Stimulated activated CD4-positive, alpha-beta T cell treated with anti-CD3 and anti-CD28 coated beads, Interleukin-12 subunit alpha, Interleukin-12 subunit beta, amount 100 ng/mL, for 4 hours (primary cell): Measurements from ENCODE around the gene FMNL2.

Source experiments
- DNase-seq: peaks from one replicate; pipeline ENCODE4 v3.0.0-alpha.2; 2020

FMNL2 gene

DNA sequence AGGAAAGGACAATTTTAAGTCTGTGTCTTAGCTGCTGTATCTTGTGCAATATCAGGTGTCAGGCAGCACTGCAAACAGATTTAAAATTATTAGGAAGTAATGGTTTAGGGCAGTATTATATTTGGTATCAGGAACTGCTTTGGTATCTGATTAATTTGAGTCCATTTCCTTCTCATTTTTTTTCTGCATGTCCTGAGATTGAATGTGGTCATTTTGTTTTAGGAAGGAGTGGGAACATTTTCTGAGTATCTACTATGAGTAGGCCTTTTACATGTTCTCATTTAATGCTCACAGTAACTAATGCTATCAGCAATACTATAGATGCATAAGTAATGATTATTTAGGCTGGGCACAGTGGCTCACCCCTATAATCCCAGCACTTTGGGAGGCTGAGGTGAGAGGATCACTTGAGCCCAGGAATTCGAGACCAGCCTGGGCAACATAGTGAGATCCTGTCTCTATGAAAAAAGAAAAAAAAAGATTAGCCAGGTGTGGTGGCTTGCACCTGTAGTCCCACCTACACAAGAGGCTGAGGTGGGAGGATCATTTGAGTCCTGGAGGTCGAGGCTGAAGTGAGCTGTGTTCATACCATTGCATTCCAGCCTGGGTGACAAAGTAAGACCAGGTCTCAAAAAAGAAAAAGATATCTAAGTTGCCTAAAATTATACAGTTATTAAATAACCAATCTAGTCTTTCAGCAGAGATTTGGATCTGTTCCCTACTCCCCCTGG, 4.7 kb downstream of the FMNL2 start:
- DNase-seq: no peak

DNA sequence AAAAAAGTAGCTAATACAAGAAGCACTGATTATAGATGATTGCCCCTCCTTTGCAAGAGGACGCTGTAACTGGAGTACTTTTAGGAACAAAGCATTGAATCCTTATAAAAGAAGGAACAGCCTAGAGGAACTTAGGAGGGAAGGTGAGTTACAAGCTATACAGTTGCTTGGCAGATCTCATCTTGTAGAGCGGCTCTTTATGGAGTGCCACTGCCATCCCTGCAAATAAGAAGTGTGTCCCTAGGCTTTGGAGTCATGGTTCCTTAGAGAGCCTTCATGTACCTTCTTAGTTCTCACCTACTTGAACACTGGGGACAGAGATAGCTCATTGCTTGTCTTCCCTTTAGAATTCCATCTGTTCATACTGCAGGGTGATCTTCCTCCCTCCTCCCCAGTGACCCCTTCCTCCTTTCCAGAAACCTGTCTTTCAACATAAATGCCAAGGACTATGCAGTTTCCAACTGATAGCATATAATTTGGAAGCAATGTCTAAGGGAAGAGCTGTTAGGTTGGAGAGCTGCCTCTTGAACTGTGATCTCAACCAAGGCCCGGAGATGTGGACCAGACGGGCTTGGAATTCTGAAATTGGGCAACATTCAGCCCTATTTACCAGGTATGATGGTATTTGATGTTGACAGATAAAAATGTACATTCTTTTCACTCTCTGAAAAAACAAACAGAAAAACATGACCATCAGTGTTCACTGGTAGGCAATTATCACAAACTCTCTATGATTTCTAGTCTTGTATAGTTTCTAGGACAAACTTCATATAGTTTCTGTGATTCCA, 7.5 kb downstream of the FMNL2 start:
- no peak for DNase-seq

DNA sequence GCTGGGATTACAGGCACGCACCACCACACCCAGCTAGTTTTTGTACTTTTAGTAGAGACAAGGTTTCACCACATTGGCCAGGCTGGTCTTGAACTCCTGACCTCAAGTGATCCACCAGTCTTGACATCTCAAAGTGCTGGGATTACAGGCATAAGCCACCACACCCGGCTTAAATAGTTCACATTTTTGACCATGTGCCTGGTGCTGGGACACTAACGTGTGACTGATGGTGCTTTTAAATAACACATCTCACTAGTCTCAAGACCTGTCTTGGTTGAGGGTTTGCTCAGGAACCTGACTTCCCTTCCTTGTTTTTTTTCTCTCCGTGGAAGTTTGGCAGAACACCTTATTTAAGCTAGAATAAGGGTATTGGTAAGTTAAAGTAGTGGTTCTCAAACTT, 8.5 kb downstream of the FMNL2 start:
- no peak for DNase-seq

- DNase-seq: no peak
These were observed 9.7 kb downstream of the FMNL2 start for GRCh38 chr2:152344579-152345195.

DNA sequence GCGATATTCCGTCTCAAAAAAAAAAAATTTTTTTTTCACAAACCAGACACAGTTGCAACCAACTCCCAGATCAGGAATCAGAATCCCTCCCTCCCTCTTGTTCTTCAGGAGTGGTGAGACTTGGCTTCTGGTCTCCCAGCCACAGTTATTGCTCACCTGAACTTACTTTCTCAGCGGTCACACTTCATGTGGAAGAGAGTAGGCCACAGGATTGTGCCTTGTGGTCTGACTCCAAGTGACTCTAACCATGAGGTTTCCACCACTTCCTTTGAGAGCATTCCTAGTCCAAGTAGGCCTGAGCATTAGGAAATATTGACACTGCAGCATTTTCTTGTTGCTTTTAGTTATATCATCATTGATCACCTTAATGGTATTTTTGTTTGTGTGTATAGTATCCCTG, 12.1 kb downstream of the FMNL2 start:
- no peak for DNase-seq

GRCh38 chr2:152348388-152348787, 13.4 kb downstream of the FMNL2 start:
- no peak for DNase-seq

DNA sequence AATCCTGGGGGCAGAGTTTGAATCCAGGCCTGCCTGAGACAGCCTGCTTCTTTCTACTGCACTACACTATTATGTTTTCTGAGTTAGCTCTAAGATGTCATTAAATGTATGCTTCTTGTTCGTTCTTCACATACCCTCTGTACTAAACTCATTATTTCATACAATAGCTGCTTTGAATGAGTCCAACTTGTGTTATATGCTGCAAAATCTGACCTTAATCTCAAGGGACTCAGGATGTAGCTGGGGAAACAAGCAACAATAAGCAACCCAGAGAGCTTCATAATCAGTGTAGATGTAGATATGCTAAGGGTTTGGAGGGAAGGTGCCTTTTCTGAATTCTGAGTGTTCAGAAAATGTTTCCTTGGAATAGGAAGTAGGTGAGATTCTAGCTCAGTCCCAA, 14.4 kb downstream of the FMNL2 start:
- no peak for DNase-seq

DNA sequence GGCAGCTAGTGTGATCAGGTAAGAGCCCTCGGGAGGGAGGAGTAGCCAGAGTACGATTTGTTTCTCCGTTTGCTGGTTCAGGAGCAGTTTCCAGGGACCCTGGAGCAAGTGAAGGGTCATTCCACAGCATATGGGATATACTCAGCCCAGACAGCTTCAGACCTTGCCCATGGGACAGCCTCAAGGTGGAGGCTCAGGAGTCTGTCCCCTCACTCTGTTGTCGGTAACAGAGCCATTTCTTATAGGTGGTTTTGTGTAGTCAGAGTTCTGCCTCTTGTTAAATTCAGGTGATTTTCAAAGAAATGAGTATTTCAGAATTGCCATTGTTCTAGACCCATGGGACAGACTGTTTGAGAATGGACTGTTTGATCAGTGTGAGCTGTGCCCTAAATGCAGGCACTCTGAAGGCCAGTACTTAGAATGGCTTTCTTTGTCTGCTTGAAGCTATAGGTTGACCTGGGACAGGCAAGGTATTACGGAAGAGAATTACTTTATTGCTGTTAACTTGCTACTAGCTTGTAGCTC, 15.2 kb downstream of the FMNL2 start:
- DNase-seq: no peak

GRCh38 chr2:152352616-152353015, 17.6 kb downstream of the FMNL2 start:
- no peak for DNase-seq

GRCh38 chr2:152353364-152353763, 18.4 kb downstream of the FMNL2 start:
- DNase-seq: no peak

DNA sequence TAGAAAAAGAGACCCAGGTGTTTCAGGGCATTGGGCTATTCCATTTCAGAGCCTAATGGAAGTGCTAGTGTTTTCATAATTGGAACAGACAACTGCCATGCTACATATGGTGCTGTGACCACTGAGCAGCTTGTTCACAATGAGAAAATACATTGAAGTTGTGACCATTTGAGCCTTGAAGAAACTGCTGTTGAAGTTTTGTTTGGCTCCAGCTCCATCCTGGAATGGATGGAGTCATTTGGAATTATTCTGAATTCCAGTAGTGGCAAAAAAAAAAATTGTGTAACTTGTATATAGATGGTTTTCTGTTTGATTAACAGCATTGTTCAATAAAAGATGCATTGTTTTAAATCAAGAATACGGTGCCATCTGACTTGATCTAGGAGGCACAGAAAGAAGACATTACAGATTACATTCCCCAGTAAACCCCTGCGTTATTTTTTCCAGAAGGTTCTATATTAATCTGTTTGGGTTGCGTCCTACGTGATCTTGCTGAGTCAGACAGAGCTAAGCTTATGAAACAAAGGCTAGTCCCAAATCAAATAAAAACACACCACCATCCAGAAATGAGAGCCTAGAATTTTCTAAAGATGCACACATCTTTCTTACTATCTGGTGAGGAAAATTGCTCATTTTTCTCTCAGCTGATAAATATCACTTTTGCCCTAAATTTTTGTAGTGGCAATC, 19.2 kb downstream of the FMNL2 start:
- DNase-seq: no peak

- no peak for DNase-seq
These were observed 19.9 kb downstream of the FMNL2 start for GRCh38 chr2:152354909-152355308.

DNA sequence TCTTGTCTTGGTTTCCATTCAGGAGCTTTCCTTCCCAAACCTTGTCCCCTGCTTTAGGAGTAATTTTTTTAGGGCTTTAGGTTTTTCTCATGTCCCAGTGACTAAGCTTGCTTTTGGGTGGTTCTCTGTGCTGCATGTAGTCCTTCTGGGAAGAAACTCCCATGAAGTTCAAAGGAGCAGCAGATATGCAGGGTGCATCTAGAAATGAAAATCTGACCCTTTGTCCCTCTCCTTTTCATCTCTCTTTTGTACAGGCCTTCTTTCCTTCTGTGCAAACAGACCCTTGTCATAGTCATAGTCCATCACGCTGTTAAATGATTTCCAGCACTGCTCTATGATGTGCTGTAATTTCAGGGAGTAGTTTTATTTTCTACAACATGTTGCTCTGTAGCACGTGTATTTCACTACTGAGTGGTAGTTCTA, 20.4 kb downstream of the FMNL2 start:
- DNase-seq: no peak

GRCh38 chr2:152359573-152360363, 24.8 kb downstream of the FMNL2 start:
- no peak for DNase-seq

DNA sequence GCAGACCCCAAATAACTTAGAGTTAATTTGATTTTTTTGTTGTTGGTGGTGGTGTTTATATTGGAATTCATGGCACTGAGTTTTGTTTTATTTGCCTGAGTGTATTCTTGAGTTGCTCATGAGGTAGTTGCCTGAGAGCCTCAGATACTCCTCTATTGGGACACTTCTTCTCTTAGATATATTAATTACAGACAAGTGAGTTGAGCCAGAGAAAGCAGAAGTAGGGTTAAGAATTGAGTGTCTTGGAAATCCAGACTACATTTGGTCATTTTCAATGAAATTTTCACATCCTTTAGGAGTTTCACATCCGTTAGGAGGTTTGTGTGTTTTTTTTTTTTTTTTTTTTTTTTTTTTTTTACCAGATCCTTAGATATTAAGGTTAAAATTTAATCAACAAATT, 29.0 kb downstream of the FMNL2 start:
- DNase-seq: no peak

- DNase-seq: no peak
These were observed 32.8 kb downstream of the FMNL2 start for GRCh38 chr2:152367547-152368390.

- DNase-seq: no peak
These were observed 34.3 kb downstream of the FMNL2 start for GRCh38 chr2:152369176-152369860.

DNA sequence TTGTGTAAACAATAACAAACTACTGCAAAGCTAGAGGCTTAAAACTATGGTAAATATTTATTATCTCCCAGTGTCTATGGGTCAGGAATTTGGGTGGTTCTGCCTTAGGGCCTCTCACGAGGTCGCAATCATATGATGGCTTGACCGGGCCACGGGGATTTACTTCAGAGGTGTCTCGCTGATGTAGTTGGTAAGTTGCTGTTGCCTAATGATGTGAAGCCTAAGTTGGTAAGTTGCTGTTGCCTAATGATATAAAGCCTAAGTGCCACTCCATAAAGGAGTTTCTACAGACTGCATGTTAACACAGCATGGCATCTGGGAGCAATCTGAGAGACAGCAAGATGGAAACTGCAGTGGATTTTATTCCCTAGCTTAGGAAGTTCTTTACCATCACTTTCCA, 35.8 kb downstream of the FMNL2 start:
- DNase-seq: no peak

GRCh38 chr2:152372438-152372984, 37.5 kb downstream of the FMNL2 start:
- DNase-seq: no peak

- DNase-seq: no peak
These were observed 40.2 kb downstream of the FMNL2 start for GRCh38 chr2:152375174-152375573.
